Activated B cell treated with CpG ODN at 0.5 μM for 24 hours (primary cell): Measurements from ENCODE around the gene SLC25A23. TPM values are rescaled to one million over a fixed set of nuclear protein-coding genes. Genes with fewer than 3 reads are reported as not detected.
"Not testable (repeated sequence)": the region's sequence is repeated elsewhere in the genome, so short reads cannot be mapped to it uniquely, and the experiment has no call there.

Experiments
- ATAC-seq: fragments of 200-7000 bp; cut with Tn5 transposase; one replicate; pipeline ENCODE4 v1.10.0; 2021; ENCODE audit warnings: low read depth, mild to moderate bottlenecking, moderate library complexity
- CTCF ChIA-PET: fragments of 350-600 bp; sonication (Branson Sonifier 250); formaldehyde crosslinking; loops from one replicate; lab custom pipeline; 2021; ENCODE audit warnings: antibody characterized with exemption; lab: Charles Lee
- POLR2A ChIA-PET: fragments of 350-600 bp; sonication (Branson Sonifier 250); formaldehyde crosslinking; loops from one replicate; lab custom pipeline; 2021; ENCODE audit warnings: antibody characterized with exemption; lab: Charles Lee
- DNase-seq: peaks from one replicate; pipeline ENCODE4 v3.0.0; 2022
- H3K27ac Mint-ChIP-seq: one replicate; pipeline ENCODE4 v1.8.0; 2020; ENCODE audit warnings: mixed read lengths
- H3K27me3 Mint-ChIP-seq: one replicate; pipeline ENCODE4 v1.8.0; 2021; ENCODE audit warnings: mixed read lengths
- H3K36me3 Mint-ChIP-seq: one replicate; pipeline ENCODE4 v1.8.0; 2021; ENCODE audit warnings: low read depth, mixed read lengths
- H3K4me1 Mint-ChIP-seq: one replicate; pipeline ENCODE4 v1.8.0; 2021; ENCODE audit warnings: mixed read lengths
- H3K4me3 Mint-ChIP-seq: one replicate; pipeline ENCODE4 v1.8.0; 2020; ENCODE audit warnings: mild to moderate bottlenecking, mixed read lengths
- H3K9me3 Mint-ChIP-seq: one replicate; pipeline ENCODE4 v1.8.0; 2020; ENCODE audit warnings: mixed read lengths
- CTCF ChIP-seq: fragments of 200-600 bp; IDR thresholded peaks from one replicate; pipeline ENCODE4 v1.8.0; 2022; ENCODE audit warnings: antibody characterized with exemption, mild to moderate bottlenecking
- intact Hi-C: fragments of 100-400 bp; cut with micrococcal nuclease; formaldehyde crosslinking; loops from one replicate; pipeline ENCODE4 v1.15.1; 2024
- total RNA-seq: library from RNA; stranded (reverse); gene quantifications from 2 replicates; pipeline ENCODE4 v1.2.3, GENCODE V29; 2022

The SLC25A23 gene
- total RNA-seq, 1 donor from 2014 or later = 50.4 TPM

GRCh38 chr19:6433165-6433564 is 26.4 kb downstream of the SLC25A23 start:
- Mint-ChIP-seq H3K9me3 (no peaks in the 10 kb centered on the region), H3K4me3 (no peak overlapping the region), H3K4me1 (no peaks in the 10 kb centered on the region), H3K27ac (no peak overlapping the region), H3K36me3 (no peaks in the 10 kb centered on the region), H3K27me3 (no peaks in the 10 kb centered on the region)
- TF ChIP-seq CTCF = no peak
- intact Hi-C loops = no loop called here
- ATAC-seq = no peak
- DNase-seq = no peak
- POLR2A ChIA-PET = no interaction called here
- CTCF ChIA-PET = no interaction called here

GRCh38 chr19:6431891-6432290 is 27.7 kb downstream of the SLC25A23 start:
- no peaks in the 10 kb centered on the region for H3K27me3 Mint-ChIP-seq
- no peak overlapping the region for H3K4me3 Mint-ChIP-seq
- CTCF ChIA-PET = no interaction called here
- DNase-seq (no peak), ATAC-seq (no peak)
- H3K9me3 Mint-ChIP-seq = no peaks in the 10 kb centered on the region
- intact Hi-C loops = no loop called here
- no peaks in the 10 kb centered on the region for H3K4me1 Mint-ChIP-seq
- H3K36me3 Mint-ChIP-seq = no peaks in the 10 kb centered on the region
- TF ChIP-seq CTCF = no peak
- no peak overlapping the region for H3K27ac Mint-ChIP-seq
- POLR2A ChIA-PET = interaction anchor here (0.7 kb wide), 1 partner anchor 88 kb away, joined by 3 read pairs; no protein-coding TSS in a partner anchor

- CTCF ChIA-PET = no interaction called here
- no peak for DNase-seq
- Mint-ChIP-seq H3K4me1 (peaks cover 7% of the 10 kb centered on the region), H3K27me3 (no peaks in the 10 kb centered on the region), H3K4me3 (no peak overlapping the region), H3K36me3 (no peaks in the 10 kb centered on the region), H3K27ac (no peak overlapping the region), H3K9me3 (no peaks in the 10 kb centered on the region)
- intact Hi-C loops = loop anchor here (10.0 kb wide), 2 partner anchors 145 to 705 kb away; partner anchors contain the start of genes CATSPERD and LONP1
- TF ChIP-seq CTCF = no peak
- POLR2A ChIA-PET = interaction anchor here (0.7 kb wide), 1 partner anchor 92 kb away, joined by 3 read pairs; no protein-coding TSS in a partner anchor
- ATAC-seq = no peak
Observed at GRCh38 chr19:6429419-6430221, 30.0 kb downstream of the SLC25A23 start.

- H3K27me3 Mint-ChIP-seq, CTCF ChIA-PET, ATAC-seq, H3K4me1 Mint-ChIP-seq, H3K36me3 Mint-ChIP-seq, POLR2A ChIA-PET, DNase-seq, H3K9me3 Mint-ChIP-seq, H3K27ac Mint-ChIP-seq, H3K4me3 Mint-ChIP-seq: not testable (repeated sequence)
- intact Hi-C loops = loop anchor here (10.0 kb wide), 2 partner anchors 146 to 704 kb away; partner anchors contain the start of genes CATSPERD and LONP1
Observed at GRCh38 chr19:6428692-6429418, 30.7 kb downstream of the SLC25A23 start.

GRCh38 chr19:6427131-6427530 is 32.5 kb downstream of the SLC25A23 start:
- Mint-ChIP-seq H3K27me3 (no peaks in the 10 kb centered on the region), H3K4me1 (peaks cover 25% of the 10 kb centered on the region), H3K27ac (no peak overlapping the region), H3K4me3 (no peak overlapping the region), H3K9me3 (no peaks in the 10 kb centered on the region), H3K36me3 (peaks cover 11% of the 10 kb centered on the region)
- POLR2A ChIA-PET = interaction anchor here (0.5 to 0.9 kb wide), 2 partner anchors 27 to 32 kb away, joined by 4 read pairs; partner anchors contain the start of gene SLC25A23
- intact Hi-C loops = loop anchor here (10.0 kb wide), 2 partner anchors 148 to 702 kb away; partner anchors contain the start of genes CATSPERD and LONP1
- TF ChIP-seq CTCF = no peak
- CTCF ChIA-PET = no interaction called here
- no peak for ATAC-seq
- DNase-seq = no peak
